ENCODE data around the gene SOX15. TPM values are rescaled to one million over a fixed set of nuclear protein-coding genes. Genes with fewer than 3 reads are reported as not detected.

SOX15 gene
- polyA plus RNA-seq, 4 donors: 3.3 to 4.3 (median 4.0) TPM

- DNase-seq (ENCODE audit: low read depth in 4 of 4, low spot score in 3 of 4): no peak
Observed at GRCh38 chr17:7579001-7579833, 10.7 kb downstream of the SOX15 start, which contains the start of gene CD68. TSS of gene CD68 (plus strand) at chr17:7579638. CDS start at chr17:7579678, 40 bp downstream.

GRCh38 chr17:7577327-7578199 is 12.3 kb downstream of the SOX15 start:
- DNase-seq (ENCODE audit: low read depth in 4 of 4, low spot score in 3 of 4): no peak

- no peak for DNase-seq (ENCODE audit: low read depth in 4 of 4, low spot score in 3 of 4)
Observed at GRCh38 chr17:7576432-7576937, 13.4 kb downstream of the SOX15 start.

GRCh38 chr17:7575959-7576358 is 13.9 kb downstream of the SOX15 start:
- no peak for DNase-seq (ENCODE audit: low read depth in 4 of 4, low spot score in 3 of 4)

- no peak for DNase-seq (ENCODE audit: low read depth in 4 of 4, low spot score in 3 of 4)
Observed at GRCh38 chr17:7575481-7575883, 14.4 kb downstream of the SOX15 start.

GRCh38 chr17:7574176-7574953 is 15.5 kb downstream of the SOX15 start:
- DNase-seq (ENCODE audit: low read depth in 4 of 4, low spot score in 3 of 4): no peak

- DNase-seq (ENCODE audit: low read depth in 4 of 4, low spot score in 3 of 4): peak; percentile 77 to 82 (median 81)
Observed at GRCh38 chr17:7573324-7574080, 16.4 kb downstream of the SOX15 start.

- peak; percentile 97 to 98 (median 98) for DNase-seq (ENCODE audit: low read depth in 4 of 4, low spot score in 3 of 4)
Observed at GRCh38 chr17:7572588-7573323, 17.1 kb downstream of the SOX15 start.

- DNase-seq (ENCODE audit: low read depth in 4 of 4, low spot score in 3 of 4): no peak
Observed at GRCh38 chr17:7572338-7572587, 17.6 kb downstream of the SOX15 start.

- DNase-seq (ENCODE audit: low read depth in 4 of 4, low spot score in 3 of 4): no peak
Observed at GRCh38 chr17:7570351-7570750, 19.5 kb downstream of the SOX15 start.

- DNase-seq (ENCODE audit: low read depth in 4 of 4, low spot score in 3 of 4): no peak
Observed at GRCh38 chr17:7569571-7569970, 20.3 kb downstream of the SOX15 start.

GRCh38 chr17:7563115-7563869 is 26.6 kb downstream of the SOX15 start:
- DNase-seq (ENCODE audit: low read depth in 4 of 4, low spot score in 3 of 4): no peak

- no peak for DNase-seq (ENCODE audit: low read depth in 4 of 4, low spot score in 3 of 4)
Observed at GRCh38 chr17:7562208-7562605, 27.7 kb downstream of the SOX15 start.

GRCh38 chr17:7561589-7562207 is 28.2 kb downstream of the SOX15 start, which contains the start of gene SENP3:
TSS of gene SENP3 (plus strand) at chr17:7561919. CDS start at chr17:7563077, 1,158 bp downstream.
- peak in 3 of 4 donors; percentile 87 to 90 (median 87) for DNase-seq (ENCODE audit: low read depth in 4 of 4, low spot score in 3 of 4)

GRCh38 chr17:7561028-7561575 is 28.8 kb downstream of the SOX15 start:
- DNase-seq (ENCODE audit: low read depth in 4 of 4, low spot score in 3 of 4): peak in 3 of 4 donors; percentile 75 to 83 (median 78)

- no peak for DNase-seq (ENCODE audit: low read depth in 4 of 4, low spot score in 3 of 4)
Observed at GRCh38 chr17:7560172-7561027, 29.5 kb downstream of the SOX15 start.

Measured in right renal pelvis (tissue), 4 donors.